KMS-11 (cell line): ENCODE results near the gene MSH3.
A peak's percentile ranks its signal among the peaks of the same experiment; 100 is the strongest.

Experiments
- H2AFZ ChIP-seq: fragments of 200-600 bp; sonication (generic); 2 replicates; pipeline ENCODE4 v1.6.1; 2016; ENCODE audit warnings: antibody characterized with exemption, mixed run types, low read depth
- H3K27ac ChIP-seq: fragments of 200-600 bp; sonication (generic); 2 replicates; pipeline ENCODE4 v1.6.1; 2016; ENCODE audit warnings: mild to moderate bottlenecking, mixed run types
- H3K27me3 ChIP-seq: fragments of 200-600 bp; sonication (generic); 2 replicates; pipeline ENCODE4 v1.6.1; 2017; ENCODE audit warnings: mild to moderate bottlenecking, low read depth, mixed run types, moderate library complexity; ENCODE audit not compliant: insufficient read depth
- H3K36me3 ChIP-seq: fragments of 200-600 bp; sonication (generic); 2 replicates; pipeline ENCODE4 v1.6.1; 2017; ENCODE audit warnings: mild to moderate bottlenecking, mixed run types; ENCODE audit not compliant: insufficient read depth
- H3K4me1 ChIP-seq: fragments of 200-600 bp; sonication (generic); 2 replicates; pipeline ENCODE4 v1.6.1; 2016; ENCODE audit warnings: mild to moderate bottlenecking, low read depth, mixed run types; ENCODE audit not compliant: poor library complexity, severe bottlenecking
- H3K4me2 ChIP-seq: fragments of 200-600 bp; sonication (generic); 2 replicates; pipeline ENCODE4 v1.7.0; 2016; ENCODE audit warnings: mild to moderate bottlenecking, mixed run types
- H3K4me3 ChIP-seq: fragments of 200-600 bp; sonication (generic); IDR thresholded peaks from 2 replicates; pipeline ENCODE4 v1.6.1; 2017; ENCODE audit warnings: low read depth, low read length, mixed read lengths; ENCODE audit not compliant: insufficient read depth
- H3K79me2 ChIP-seq: fragments of 200-600 bp; sonication (generic); 2 replicates; pipeline ENCODE4 v1.6.1; 2016; ENCODE audit warnings: low read depth, mixed run types; ENCODE audit not compliant: insufficient read depth
- H3K9ac ChIP-seq: fragments of 200-600 bp; sonication (generic); 2 replicates; pipeline ENCODE4 v1.6.1; 2016; ENCODE audit warnings: mild to moderate bottlenecking, mixed run types
- H4K20me1 ChIP-seq: fragments of 200-600 bp; sonication (generic); 2 replicates; pipeline ENCODE4 v1.6.1; 2016; ENCODE audit warnings: mild to moderate bottlenecking, mixed run types; ENCODE audit not compliant: insufficient read depth
- TF ChIP-seq, protein P1 (sequence below): fragments of 200-600 bp; sonication (generic); conservative IDR thresholded peaks from 2 replicates; pipeline ENCODE4 v1.6.1; 2017; ENCODE audit warnings: low read depth, mild to moderate bottlenecking, antibody characterized with exemption, low read length, moderate library complexity, mixed read lengths

MSH3 gene

DNA sequence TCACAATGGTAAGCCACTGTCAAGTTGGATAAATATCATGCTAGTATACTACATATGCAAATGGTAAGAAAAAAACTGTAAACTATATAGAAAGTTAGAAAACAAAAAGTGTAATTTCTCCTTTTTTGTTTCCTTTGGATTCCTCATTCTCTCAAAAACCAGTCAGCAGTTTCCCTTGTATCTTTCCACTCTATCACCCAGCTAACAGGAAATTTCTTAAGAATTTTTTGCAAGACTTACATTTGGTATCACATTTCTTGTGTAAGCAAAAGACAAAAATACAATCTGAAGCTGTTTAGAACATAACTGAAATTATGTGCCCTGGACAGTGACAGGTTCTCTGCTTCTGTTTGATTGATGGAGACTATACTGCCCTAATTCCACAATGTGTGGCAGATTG, 25.2 kb upstream of the MSH3 start:
- H3K9ac ChIP-seq, result no peak overlapping the region
- 0 out of 2 replicates have a peak overlapping the region, but pooled peaks have one; percentile 11 for H3K27ac ChIP-seq
- H3K79me2 ChIP-seq, result no peaks in the 10 kb centered on the region
- no peaks in the 10 kb centered on the region for H3K4me1 ChIP-seq
- H3K4me3 ChIP-seq, result no peak overlapping the region
- no peaks in the 10 kb centered on the region for H3K36me3 ChIP-seq
- TF ChIP-seq, protein P1, sequence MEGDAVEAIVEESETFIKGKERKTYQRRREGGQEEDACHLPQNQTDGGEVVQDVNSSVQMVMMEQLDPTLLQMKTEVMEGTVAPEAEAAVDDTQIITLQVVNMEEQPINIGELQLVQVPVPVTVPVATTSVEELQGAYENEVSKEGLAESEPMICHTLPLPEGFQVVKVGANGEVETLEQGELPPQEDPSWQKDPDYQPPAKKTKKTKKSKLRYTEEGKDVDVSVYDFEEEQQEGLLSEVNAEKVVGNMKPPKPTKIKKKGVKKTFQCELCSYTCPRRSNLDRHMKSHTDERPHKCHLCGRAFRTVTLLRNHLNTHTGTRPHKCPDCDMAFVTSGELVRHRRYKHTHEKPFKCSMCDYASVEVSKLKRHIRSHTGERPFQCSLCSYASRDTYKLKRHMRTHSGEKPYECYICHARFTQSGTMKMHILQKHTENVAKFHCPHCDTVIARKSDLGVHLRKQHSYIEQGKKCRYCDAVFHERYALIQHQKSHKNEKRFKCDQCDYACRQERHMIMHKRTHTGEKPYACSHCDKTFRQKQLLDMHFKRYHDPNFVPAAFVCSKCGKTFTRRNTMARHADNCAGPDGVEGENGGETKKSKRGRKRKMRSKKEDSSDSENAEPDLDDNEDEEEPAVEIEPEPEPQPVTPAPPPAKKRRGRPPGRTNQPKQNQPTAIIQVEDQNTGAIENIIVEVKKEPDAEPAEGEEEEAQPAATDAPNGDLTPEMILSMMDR, result no peak
- no peak overlapping the region for H2AFZ ChIP-seq
- H3K27me3 ChIP-seq, result no peaks in the 10 kb centered on the region
- no peak overlapping the region for H3K4me2 ChIP-seq
- no peaks in the 10 kb centered on the region for H4K20me1 ChIP-seq

DNA sequence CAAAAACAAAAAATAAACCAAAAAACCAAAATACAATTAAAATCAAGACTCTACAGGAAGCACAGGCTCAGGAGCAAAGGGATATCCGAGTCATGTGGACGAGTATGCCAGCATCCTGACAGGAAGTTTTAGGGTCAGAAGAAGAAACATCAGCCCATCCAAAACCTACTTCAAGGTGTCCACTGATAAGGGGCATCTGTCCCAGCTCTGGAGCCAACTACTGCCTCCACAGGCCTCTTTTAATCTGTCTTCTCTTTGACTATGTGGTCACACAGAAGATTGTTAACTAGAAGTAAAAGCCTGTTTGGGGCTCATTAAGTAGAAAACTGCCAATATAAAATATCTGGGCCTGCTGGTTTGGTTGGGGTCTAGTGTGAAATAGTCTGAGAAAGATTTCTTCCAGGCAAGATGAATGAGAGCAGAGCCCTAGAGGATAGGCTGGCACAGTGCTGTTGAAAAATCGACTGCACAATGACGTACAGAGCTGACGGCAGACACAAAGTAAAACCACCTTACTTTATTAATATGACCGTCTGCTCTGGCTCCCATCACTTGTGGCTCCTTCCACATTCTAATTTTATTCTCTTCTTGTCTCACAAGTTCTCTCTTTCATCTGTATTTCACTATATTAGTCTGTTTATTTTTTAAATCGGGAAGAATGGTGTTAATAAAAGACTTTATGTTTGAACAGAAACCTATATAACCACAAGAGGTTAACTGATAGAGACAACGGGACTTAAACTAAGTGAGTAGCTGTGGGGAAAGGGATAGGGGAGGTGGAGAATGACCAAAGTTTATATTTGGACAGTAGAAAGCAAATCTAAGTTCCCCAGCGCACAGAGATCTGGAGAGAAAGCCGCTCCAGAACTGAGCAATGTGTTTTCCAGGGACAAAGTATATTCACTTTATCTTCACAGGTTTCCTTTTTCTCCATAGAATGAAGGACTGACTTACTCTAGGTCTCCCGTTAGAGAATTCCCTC, 22.9 kb upstream of the MSH3 start:
- Histone ChIP-seq H3K4me3 (no peak overlapping the region), H3K79me2 (no peaks in the 10 kb centered on the region), H3K36me3 (no peaks in the 10 kb centered on the region), H3K27me3 (no peaks in the 10 kb centered on the region), H3K4me1 (no peaks in the 10 kb centered on the region), H3K4me2 (no peak overlapping the region), H3K9ac (no peak overlapping the region), H2AFZ (no peak overlapping the region), H4K20me1 (no peaks in the 10 kb centered on the region), H3K27ac (no peak overlapping the region)
- TF ChIP-seq, protein P1, result no peak

DNA sequence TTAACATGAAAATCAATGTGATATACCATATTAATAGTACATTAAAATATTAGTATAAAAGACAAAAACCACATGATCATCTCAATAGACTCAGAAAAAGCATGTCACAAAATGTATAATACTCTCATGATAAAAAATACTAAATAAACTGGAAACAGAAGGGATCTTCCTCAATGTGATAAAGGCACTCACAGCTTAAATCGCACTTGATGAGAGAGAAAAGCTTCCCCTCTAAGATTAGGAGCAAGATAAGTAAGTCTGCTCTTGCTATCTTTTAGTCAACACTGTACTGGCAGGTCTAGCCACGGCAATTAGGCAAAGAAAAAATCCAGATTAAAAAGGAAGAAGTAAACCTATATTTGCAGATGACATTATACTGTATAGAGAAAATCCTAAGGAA, 21.8 kb upstream of the MSH3 start:
- Histone ChIP-seq H3K27ac (no peak overlapping the region), H3K4me1 (no peaks in the 10 kb centered on the region), H3K79me2 (no peaks in the 10 kb centered on the region), H3K27me3 (no peaks in the 10 kb centered on the region), H3K36me3 (no peaks in the 10 kb centered on the region), H3K9ac (no peak overlapping the region), H2AFZ (no peak overlapping the region), H3K4me2 (no peak overlapping the region), H4K20me1 (no peaks in the 10 kb centered on the region), H3K4me3 (no peak overlapping the region)
- TF ChIP-seq, protein P1, result no peak

DNA sequence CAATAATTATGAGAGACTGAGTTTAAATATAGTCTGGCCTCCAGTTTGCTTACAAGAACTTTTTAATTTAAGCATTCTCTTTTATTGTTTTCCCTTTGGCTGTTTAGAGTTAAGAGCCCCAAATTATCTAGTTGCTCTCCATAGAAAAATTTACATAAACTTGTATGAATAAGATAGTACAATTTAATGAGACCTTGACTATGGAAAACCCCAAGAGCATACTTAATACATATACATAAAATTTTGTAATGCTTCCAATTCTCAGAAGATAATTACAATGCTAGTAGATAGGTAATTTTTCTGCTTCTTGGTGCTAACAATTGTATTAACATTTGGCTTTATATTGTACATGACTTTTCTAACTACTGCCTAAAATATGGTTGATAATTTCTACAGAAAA, 20.3 kb upstream of the MSH3 start:
- Histone ChIP-seq H3K27me3 (no peaks in the 10 kb centered on the region), H2AFZ (no peak overlapping the region), H3K4me2 (no peak overlapping the region), H3K79me2 (no peaks in the 10 kb centered on the region), H3K9ac (no peak overlapping the region), H3K27ac (no peak overlapping the region), H3K4me1 (no peaks in the 10 kb centered on the region), H3K36me3 (no peaks in the 10 kb centered on the region), H3K4me3 (no peak overlapping the region), H4K20me1 (no peaks in the 10 kb centered on the region)
- TF ChIP-seq, protein P1, result no peak
